ENCODE results near the gene VCL.

GRCh38 chr10:74097776-74098175, 99.9 kb downstream of the VCL start:
- TF ChIP-seq EZH2 (IDR thresholded peaks at IDR 0.05) (no peak), SP1 (IDR thresholded peaks at IDR 0.05; ENCODE audit: low read depth) (no peak), MAX (IDR thresholded peaks at IDR 0.05) (no peak), ATF3 (IDR thresholded peaks at IDR 0.05) (no peak), SIN3A (IDR thresholded peaks at IDR 0.05; ENCODE audit: low read depth) (no peak)

All from HCT116 (cell line).